ENCODE results near the gene HS1BP3.

Gene HS1BP3

DNA sequence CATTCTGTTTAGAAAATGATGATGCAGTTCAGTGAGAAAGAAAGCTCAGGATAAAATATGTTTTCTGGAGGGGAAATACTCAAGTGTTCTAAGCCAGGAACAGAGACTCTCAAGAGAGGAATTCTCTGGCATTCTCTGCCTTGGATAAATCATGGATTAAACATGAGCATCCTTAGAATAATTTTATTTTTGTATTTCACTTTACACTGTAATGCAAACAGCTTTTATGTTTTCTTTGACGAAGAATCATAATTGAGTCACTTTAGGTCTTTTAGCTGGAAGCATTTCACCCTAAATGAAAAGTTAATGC, 27.1 kb upstream of the HS1BP3 start:
- Mint-ChIP-seq H3K27ac (no peak overlapping the region), H3K27me3 (peaks cover 4% of the 10 kb centered on the region), H3K4me1 (ENCODE audit: low read depth) (peaks cover 6% of the 10 kb centered on the region), H3K9me3 (no peaks in the 10 kb centered on the region), H3K36me3 (ENCODE audit: low read depth) (peaks cover 13% of the 10 kb centered on the region), H3K4me3 (no peak overlapping the region)

DNA sequence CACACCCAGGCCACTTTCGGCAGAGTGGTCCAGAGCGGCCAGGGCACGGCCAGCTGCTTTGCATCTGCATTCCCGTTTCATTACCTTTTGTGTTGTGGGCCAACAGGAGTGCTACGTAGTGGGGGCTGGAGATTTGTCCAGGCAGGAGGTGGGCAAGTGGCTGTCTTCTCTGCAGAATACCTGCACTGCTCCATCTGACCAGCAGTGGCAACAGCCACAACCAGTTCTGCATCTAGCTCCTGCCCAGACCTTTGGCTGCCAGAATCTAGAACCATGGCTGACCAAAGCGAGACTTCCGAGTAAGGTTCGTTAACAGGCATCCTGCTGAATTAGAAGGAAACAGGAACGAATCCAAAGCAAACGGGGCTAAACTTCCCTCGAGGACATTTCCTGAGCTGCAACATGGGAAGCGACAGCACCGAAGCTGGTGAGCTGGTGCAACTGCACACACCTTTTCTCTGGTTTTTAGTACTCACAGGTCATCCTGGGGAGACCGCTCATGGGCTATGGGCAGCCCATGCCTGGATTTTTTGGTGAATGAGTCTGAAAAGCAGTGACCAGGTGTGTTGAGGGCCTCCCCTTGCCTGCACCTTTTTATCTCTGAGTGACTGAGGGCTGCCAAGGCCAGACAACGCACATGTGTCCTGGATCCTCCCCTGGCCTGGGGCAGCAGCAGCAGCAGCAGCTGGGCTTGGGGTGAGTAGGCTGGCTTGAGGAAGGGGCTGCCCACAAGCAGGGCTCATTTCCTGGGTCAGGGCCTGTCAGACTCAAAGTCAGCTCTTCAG, 26.6 kb upstream of the HS1BP3 start:
- H3K36me3 Mint-ChIP-seq (ENCODE audit: low read depth), result peaks cover 12% of the 10 kb centered on the region
- no peak overlapping the region for H3K27ac Mint-ChIP-seq
- H3K4me1 Mint-ChIP-seq (ENCODE audit: low read depth), result peaks cover 6% of the 10 kb centered on the region
- peaks cover 7% of the 10 kb centered on the region for H3K27me3 Mint-ChIP-seq
- no peak overlapping the region for H3K4me3 Mint-ChIP-seq
- H3K9me3 Mint-ChIP-seq, result no peaks in the 10 kb centered on the region

- Mint-ChIP-seq H3K27ac (no peak overlapping the region), H3K9me3 (no peaks in the 10 kb centered on the region), H3K27me3 (peaks cover 15% of the 10 kb centered on the region), H3K4me1 (ENCODE audit: low read depth) (peaks cover 6% of the 10 kb centered on the region), H3K36me3 (ENCODE audit: low read depth) (peaks cover 3% of the 10 kb centered on the region), H3K4me3 (no peak overlapping the region)
Measured at GRCh38 chr2:20676353-20677215, 25.7 kb upstream of the HS1BP3 start.

DNA sequence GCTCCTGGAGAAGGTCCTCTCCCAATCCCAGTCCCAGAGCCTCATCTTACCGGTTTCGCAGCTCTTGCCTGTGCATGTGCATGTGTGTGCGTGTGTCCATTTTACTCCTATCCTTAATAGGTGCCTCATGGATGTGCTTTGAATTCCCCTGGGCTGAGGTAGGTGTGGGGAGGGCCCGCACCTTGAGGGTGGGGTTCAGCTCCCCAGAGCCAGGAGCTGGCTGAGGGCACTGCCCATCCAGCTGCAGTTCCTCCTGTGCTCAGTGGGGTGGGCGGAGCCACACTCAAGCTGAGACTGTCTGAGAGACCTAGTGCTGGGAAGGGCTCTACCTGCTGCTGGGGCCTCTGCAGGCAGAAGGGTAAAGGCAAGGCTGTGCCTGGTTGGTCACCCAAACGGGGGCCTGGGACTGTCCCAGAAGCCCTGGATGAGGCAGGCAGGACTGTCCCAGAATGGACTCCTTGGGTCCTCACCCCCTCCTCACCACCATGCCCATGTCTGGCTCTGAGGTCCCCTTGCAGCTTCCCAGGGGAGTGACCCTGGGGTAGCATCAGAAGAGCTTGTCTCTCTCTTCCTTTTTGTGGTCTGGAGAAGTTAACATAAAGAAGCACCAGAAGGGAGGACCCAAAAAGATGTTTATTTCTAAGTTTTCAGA, 24.9 kb upstream of the HS1BP3 start:
- Mint-ChIP-seq H3K4me3 (no peak overlapping the region), H3K36me3 (ENCODE audit: low read depth) (no peaks in the 10 kb centered on the region), H3K27me3 (peaks cover 21% of the 10 kb centered on the region), H3K27ac (no peak overlapping the region), H3K9me3 (no peaks in the 10 kb centered on the region), H3K4me1 (ENCODE audit: low read depth) (peaks cover 6% of the 10 kb centered on the region)

GRCh38 chr2:20674974-20675679, 24.2 kb upstream of the HS1BP3 start:
- H3K4me1 Mint-ChIP-seq (ENCODE audit: low read depth), result peaks cover 6% of the 10 kb centered on the region
- H3K36me3 Mint-ChIP-seq (ENCODE audit: low read depth), result no peaks in the 10 kb centered on the region
- no peaks in the 10 kb centered on the region for H3K9me3 Mint-ChIP-seq
- H3K27ac Mint-ChIP-seq, result no peak overlapping the region
- peaks cover 21% of the 10 kb centered on the region for H3K27me3 Mint-ChIP-seq
- no peak overlapping the region for H3K4me3 Mint-ChIP-seq

GRCh38 chr2:20674309-20674965, 23.5 kb upstream of the HS1BP3 start:
- peaks cover 6% of the 10 kb centered on the region for H3K4me1 Mint-ChIP-seq (ENCODE audit: low read depth)
- no peak overlapping the region for H3K27ac Mint-ChIP-seq
- H3K4me3 Mint-ChIP-seq, result no peak overlapping the region
- no peaks in the 10 kb centered on the region for H3K36me3 Mint-ChIP-seq (ENCODE audit: low read depth)
- H3K27me3 Mint-ChIP-seq, result peaks cover 27% of the 10 kb centered on the region
- no peaks in the 10 kb centered on the region for H3K9me3 Mint-ChIP-seq

GRCh38 chr2:20673686-20674308, 22.9 kb upstream of the HS1BP3 start:
- no peaks in the 10 kb centered on the region for H3K36me3 Mint-ChIP-seq (ENCODE audit: low read depth)
- peaks cover 33% of the 10 kb centered on the region for H3K27me3 Mint-ChIP-seq
- H3K4me1 Mint-ChIP-seq (ENCODE audit: low read depth), result peaks cover 6% of the 10 kb centered on the region
- no peak overlapping the region for H3K4me3 Mint-ChIP-seq
- H3K27ac Mint-ChIP-seq, result no peak overlapping the region
- no peaks in the 10 kb centered on the region for H3K9me3 Mint-ChIP-seq

DNA sequence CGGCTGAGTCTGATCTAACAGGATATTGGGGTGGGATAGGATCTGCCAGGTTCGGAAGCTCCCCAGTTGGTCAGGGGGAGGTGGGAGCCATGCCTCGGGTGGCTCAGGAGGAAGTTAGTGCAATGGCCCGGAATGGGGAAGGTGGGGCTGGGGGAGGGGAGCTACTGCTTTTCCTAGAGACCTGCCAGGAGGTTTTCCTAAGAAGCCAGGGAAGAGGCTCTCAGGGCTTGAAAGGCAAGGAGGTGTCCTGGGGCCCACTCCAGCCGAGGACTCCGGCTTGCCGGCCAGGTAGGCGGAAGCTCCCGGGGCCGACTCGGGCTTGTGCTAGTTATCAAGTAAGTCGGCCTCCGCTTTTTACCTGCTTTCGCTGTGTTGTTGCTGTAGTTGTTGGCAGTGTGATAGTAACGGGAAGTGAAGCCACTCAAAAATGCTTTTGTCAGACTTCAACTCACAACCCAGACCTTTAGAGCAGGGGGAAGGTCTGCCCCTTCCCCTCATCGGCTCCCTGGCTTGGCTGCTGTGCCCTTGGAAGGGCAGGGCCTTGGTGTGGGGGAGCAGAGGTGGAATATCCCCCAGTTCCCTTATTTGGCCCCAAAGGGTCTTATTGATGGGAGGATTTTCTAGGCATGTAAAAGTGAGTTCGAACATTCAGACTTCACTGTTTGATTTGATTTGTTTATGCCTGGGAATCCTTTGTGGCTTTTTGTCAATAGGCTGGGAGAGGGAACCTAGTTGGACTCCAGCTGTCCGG, 21.5 kb upstream of the HS1BP3 start:
- Mint-ChIP-seq H3K36me3 (ENCODE audit: low read depth) (no peaks in the 10 kb centered on the region), H3K4me1 (ENCODE audit: low read depth) (peaks cover 12% of the 10 kb centered on the region), H3K4me3 (no peak overlapping the region), H3K9me3 (no peaks in the 10 kb centered on the region), H3K27me3 (peaks cover 45% of the 10 kb centered on the region), H3K27ac (no peak overlapping the region)

GRCh38 chr2:20671736-20672080, 20.8 kb upstream of the HS1BP3 start:
- no peak overlapping the region for H3K4me3 Mint-ChIP-seq
- no peaks in the 10 kb centered on the region for H3K9me3 Mint-ChIP-seq
- peaks cover 12% of the 10 kb centered on the region for H3K4me1 Mint-ChIP-seq (ENCODE audit: low read depth)
- no peaks in the 10 kb centered on the region for H3K36me3 Mint-ChIP-seq (ENCODE audit: low read depth)
- H3K27me3 Mint-ChIP-seq, result peaks cover 45% of the 10 kb centered on the region
- H3K27ac Mint-ChIP-seq, result no peak overlapping the region

GRCh38 chr2:20671036-20671735, 20.3 kb upstream of the HS1BP3 start:
- peaks cover 12% of the 10 kb centered on the region for H3K4me1 Mint-ChIP-seq (ENCODE audit: low read depth)
- H3K27me3 Mint-ChIP-seq, result peaks cover 47% of the 10 kb centered on the region
- no peaks in the 10 kb centered on the region for H3K36me3 Mint-ChIP-seq (ENCODE audit: low read depth)
- no peak overlapping the region for H3K27ac Mint-ChIP-seq
- H3K9me3 Mint-ChIP-seq, result no peaks in the 10 kb centered on the region
- no peak overlapping the region for H3K4me3 Mint-ChIP-seq

DNA sequence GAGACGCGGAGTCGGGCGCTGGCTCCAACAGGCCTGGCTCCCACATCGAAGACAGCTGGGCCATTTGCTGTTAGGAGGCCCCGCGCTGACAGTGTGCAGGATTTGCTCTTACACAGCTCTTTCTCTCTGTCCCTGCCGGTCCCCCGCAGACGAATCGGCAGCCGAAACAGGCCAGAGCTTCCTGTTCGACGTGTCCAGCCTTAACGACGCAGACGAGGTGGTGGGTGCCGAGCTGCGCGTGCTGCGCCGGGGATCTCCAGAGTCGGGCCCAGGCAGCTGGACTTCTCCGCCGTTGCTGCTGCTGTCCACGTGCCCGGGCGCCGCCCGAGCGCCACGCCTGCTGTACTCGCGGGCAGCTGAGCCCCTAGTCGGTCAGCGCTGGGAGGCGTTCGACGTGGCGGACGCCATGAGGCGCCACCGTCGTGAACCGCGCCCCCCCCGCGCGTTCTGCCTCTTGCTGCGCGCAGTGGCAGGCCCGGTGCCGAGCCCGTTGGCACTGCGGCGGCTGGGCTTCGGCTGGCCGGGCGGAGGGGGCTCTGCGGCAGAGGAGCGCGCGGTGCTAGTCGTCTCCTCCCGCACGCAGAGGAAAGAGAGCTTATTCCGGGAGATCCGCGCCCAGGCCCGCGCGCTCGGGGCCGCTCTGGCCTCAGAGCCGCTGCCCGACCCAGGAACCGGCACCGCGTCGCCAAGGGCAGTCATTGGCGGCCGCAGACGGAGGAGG, 19.6 kb upstream of the HS1BP3 start:
- Mint-ChIP-seq H3K36me3 (ENCODE audit: low read depth) (no peaks in the 10 kb centered on the region), H3K27me3 (peaks cover 51% of the 10 kb centered on the region), H3K9me3 (no peaks in the 10 kb centered on the region), H3K4me3 (no peak overlapping the region), H3K4me1 (ENCODE audit: low read depth) (peaks cover 9% of the 10 kb centered on the region), H3K27ac (no peak overlapping the region)

DNA sequence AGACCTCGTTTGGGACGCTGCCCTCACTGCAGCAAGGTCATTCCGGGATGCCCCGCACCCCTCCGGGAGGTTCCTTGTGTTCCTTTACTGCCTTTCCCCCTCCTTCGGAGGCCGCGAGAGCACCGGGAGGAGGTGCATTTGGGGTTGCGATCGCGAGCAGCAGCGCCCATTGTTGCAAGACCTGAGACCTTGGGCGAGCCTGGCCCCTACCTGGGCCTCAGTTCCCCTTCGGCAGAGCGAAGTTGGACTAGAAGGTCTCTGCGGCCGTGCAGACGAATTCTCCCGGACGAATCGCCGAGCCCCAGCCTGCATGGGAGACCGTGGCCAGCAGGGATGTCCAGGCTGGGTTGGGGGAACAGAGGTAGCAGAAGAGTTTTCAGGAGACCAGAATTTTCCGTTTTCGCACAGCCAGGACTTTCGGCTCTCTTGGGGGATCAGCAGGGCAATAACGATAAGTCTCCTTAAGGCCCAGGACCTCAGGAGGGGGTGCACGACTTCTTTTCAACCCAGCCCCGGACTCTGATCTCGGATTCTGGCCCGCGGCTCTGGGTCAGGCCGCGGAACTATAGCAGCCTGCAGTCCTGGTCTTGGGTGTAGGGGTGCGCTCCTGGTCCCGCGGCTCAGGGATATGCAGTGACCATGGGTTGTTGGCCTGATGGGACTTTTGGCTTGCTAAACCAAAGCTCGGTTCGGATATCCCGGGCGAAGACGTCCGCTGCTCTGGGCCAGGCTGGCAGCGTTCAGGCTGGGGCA, 18.8 kb upstream of the HS1BP3 start:
- Mint-ChIP-seq H3K36me3 (ENCODE audit: low read depth) (no peaks in the 10 kb centered on the region), H3K27ac (no peak overlapping the region), H3K4me1 (ENCODE audit: low read depth) (peaks cover 8% of the 10 kb centered on the region), H3K9me3 (no peaks in the 10 kb centered on the region), H3K4me3 (no peak overlapping the region), H3K27me3 (peaks cover 58% of the 10 kb centered on the region)
